ENCODE results near the gene CES3. TPM values are rescaled to one million over a fixed set of nuclear protein-coding genes. Genes with fewer than 3 reads are reported as not detected.

CES3 gene
- total and polyA plus RNA-seq, 9 of the 15 experiments (the other 6 are each of a cell fraction or from before 2014, with no cell fraction given): 0.06 to 2.2 (median 0.68) TPM

GRCh38 chr16:66976746-66977145, 15.7 kb downstream of the CES3 start (continued):
- TF ChIP-seq CHAMP1 (IDR thresholded peaks at IDR 0.05) (no peak), ZFP91 (CRISPR knock-in tag; IDR thresholded peaks at IDR 0.05) (no peak), ZNF311 (CRISPR knock-in tag; IDR thresholded peaks at IDR 0.05) (no peak), KLF10 (CRISPR knock-in tag; IDR thresholded peaks at IDR 0.05) (no peak), E2F6 (IDR thresholded peaks at IDR 0.05; ENCODE audit: borderline replicate concordance in 1 of 2, extremely low read depth in 1 of 2, insufficient read depth in 1 of 2, insufficient read length in 1 of 2, low read depth in 1 of 2, low read length in 1 of 2, poor library complexity in 1 of 2, severe bottlenecking in 1 of 2) (no peak), CHCHD3 (CRISPR knock-in tag; IDR thresholded peaks at IDR 0.05) (no peak)

Measured in K562 (cell line).